Testis (tissue), 2 donors: ENCODE measurements around the gene SMAD7.

Source experiments
- CTCF ChIP-seq, 3 experiments: fragments of 450-650 bp in 2 of 3; fragments of 200-600 bp in 1 of 3; sonication (generic) in 1 of 3; IDR thresholded peaks; one replicate each; pipeline ENCODE4 v1.5.1; 2016 to 2019; ENCODE audit warnings: antibody characterized with exemption in 3 of 3, mild to moderate bottlenecking in 2 of 3, moderate library complexity in 1 of 3
- POLR2A ChIP-seq: fragments of 450-650 bp; IDR thresholded peaks from one replicate; pipeline ENCODE4 v1.6.1; 2017; ENCODE audit warnings: antibody characterized with exemption, mild to moderate bottlenecking, moderate library complexity

- TF ChIP-seq CTCF (IDR thresholded peaks at IDR 0.05) (no peak), POLR2A (no peak)
Observed at GRCh38 chr18:48945953-48946217, 4.9 kb downstream of the SMAD7 start.
